Measurements from ENCODE around the gene ZBED2.

DNA sequence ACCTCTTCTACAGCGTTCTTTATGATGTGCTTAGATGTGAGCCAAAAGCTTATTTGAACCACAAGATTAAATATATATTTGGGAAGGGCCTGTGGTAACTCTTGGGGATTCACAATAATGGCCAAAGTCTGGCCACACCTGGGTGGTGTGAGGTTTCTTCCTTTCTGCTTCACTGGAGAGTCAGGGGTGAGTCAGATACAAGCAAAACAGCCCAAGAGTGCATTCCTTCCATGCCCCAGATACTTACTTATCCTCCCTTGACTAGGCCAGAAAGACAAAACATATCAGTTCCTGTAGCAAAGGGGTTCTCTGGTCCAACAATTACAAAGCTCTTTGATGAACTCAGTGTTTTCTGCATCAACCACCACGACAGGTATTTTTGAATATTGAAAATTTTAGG is 941 bp downstream of the ZBED2 start:
- TF ChIP-seq, protein P1, sequence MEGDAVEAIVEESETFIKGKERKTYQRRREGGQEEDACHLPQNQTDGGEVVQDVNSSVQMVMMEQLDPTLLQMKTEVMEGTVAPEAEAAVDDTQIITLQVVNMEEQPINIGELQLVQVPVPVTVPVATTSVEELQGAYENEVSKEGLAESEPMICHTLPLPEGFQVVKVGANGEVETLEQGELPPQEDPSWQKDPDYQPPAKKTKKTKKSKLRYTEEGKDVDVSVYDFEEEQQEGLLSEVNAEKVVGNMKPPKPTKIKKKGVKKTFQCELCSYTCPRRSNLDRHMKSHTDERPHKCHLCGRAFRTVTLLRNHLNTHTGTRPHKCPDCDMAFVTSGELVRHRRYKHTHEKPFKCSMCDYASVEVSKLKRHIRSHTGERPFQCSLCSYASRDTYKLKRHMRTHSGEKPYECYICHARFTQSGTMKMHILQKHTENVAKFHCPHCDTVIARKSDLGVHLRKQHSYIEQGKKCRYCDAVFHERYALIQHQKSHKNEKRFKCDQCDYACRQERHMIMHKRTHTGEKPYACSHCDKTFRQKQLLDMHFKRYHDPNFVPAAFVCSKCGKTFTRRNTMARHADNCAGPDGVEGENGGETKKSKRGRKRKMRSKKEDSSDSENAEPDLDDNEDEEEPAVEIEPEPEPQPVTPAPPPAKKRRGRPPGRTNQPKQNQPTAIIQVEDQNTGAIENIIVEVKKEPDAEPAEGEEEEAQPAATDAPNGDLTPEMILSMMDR (IDR thresholded peaks at IDR 0.05), result no peak
- TF ChIP-seq POLR2AphosphoS5 (IDR thresholded peaks at IDR 0.05), result no peak
- TF ChIP-seq POLR2A (IDR thresholded peaks at IDR 0.05), result no peak
- no peak for TF ChIP-seq EP300 (IDR thresholded peaks at IDR 0.05)

Data from stomach (tissue), 4 donors.